HTR-8/SVneo (cell line): ENCODE results near the gene RIMS1.

Experiments
- DNase-seq: peaks from one replicate; pipeline ENCODE4 v3.0.0; 2011; ENCODE audit warnings: low spot score, mixed read lengths; ENCODE audit not compliant: insufficient read length
- FAIRE-seq: peaks from 2 replicates; lab custom pipeline; 2011; peaks lifted over from hg19 to GRCh38; lab: Jason Lieb, UNC

The RIMS1 gene

GRCh38 chr6:72446430-72446829 is 560.1 kb downstream of the RIMS1 start:
- no peak for DNase-seq
- no peak for FAIRE-seq
